Measurements from ENCODE around the gene PINLYP.

The PINLYP gene

DNA sequence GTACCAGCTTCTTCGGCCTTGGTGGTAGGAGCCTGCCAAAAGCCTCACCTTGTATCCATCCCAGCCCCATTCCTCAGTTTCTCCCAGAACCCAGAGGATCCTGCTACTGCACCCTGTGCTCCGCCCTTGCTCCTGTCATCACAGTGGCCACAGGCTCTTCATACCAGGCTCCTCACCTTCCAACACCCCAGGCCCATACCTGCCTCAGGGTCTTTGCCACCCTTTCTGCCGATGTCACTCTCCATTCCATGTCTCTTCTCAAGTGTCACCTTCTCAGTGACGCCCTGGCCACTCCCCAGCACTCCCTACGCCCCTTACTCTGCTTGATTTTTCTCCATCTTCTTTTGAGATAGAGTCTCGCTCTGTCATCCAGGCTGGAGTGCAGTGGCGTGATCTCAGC, 34.3 kb downstream of the PINLYP start:
- Histone ChIP-seq H3K27me3 (replicated peaks; ENCODE audit: control insufficient read depth, insufficient read depth, low read length) (no peaks in the 10 kb centered on the region), H3K4me3 (replicated peaks; ENCODE audit: low read depth, low read length) (no peak overlapping the region), H3K36me3 (ENCODE audit: control insufficient read depth, insufficient read depth, low read length) (peaks cover 6% of the 10 kb centered on the region)
- TF ChIP-seq, protein P1, sequence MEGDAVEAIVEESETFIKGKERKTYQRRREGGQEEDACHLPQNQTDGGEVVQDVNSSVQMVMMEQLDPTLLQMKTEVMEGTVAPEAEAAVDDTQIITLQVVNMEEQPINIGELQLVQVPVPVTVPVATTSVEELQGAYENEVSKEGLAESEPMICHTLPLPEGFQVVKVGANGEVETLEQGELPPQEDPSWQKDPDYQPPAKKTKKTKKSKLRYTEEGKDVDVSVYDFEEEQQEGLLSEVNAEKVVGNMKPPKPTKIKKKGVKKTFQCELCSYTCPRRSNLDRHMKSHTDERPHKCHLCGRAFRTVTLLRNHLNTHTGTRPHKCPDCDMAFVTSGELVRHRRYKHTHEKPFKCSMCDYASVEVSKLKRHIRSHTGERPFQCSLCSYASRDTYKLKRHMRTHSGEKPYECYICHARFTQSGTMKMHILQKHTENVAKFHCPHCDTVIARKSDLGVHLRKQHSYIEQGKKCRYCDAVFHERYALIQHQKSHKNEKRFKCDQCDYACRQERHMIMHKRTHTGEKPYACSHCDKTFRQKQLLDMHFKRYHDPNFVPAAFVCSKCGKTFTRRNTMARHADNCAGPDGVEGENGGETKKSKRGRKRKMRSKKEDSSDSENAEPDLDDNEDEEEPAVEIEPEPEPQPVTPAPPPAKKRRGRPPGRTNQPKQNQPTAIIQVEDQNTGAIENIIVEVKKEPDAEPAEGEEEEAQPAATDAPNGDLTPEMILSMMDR (IDR thresholded peaks at IDR 0.05; ENCODE audit: insufficient read depth, low read length, poor library complexity, severe bottlenecking): no peak
- DNase-seq (ENCODE audit: extremely low read depth, insufficient read length): no peak

- Histone ChIP-seq H3K4me3 (replicated peaks; ENCODE audit: low read depth, low read length) (no peak overlapping the region), H3K36me3 (ENCODE audit: control insufficient read depth, insufficient read depth, low read length) (peaks cover 6% of the 10 kb centered on the region), H3K27me3 (replicated peaks; ENCODE audit: control insufficient read depth, insufficient read depth, low read length) (no peaks in the 10 kb centered on the region)
- TF ChIP-seq, protein P1 (IDR thresholded peaks at IDR 0.05; ENCODE audit: insufficient read depth, low read length, poor library complexity, severe bottlenecking): no peak
- no peak for DNase-seq (ENCODE audit: extremely low read depth, insufficient read length)
Measured at GRCh38 chr19:43610493-43610892, 34.9 kb downstream of the PINLYP start.

GRCh38 chr19:43611788-43612187, 36.2 kb downstream of the PINLYP start, which contains the start of gene SRRM5:
Gene SRRM5 (plus strand): TSS chr19:43612088. CDS start chr19:43612122, 34 bp downstream.
- TF ChIP-seq, protein P1 (IDR thresholded peaks at IDR 0.05; ENCODE audit: insufficient read depth, low read length, poor library complexity, severe bottlenecking): no peak
- Histone ChIP-seq H3K36me3 (ENCODE audit: control insufficient read depth, insufficient read depth, low read length) (peaks cover 6% of the 10 kb centered on the region), H3K27me3 (replicated peaks; ENCODE audit: control insufficient read depth, insufficient read depth, low read length) (no peaks in the 10 kb centered on the region), H3K4me3 (replicated peaks; ENCODE audit: low read depth, low read length) (no peak within 1 kb of the TSS)
- DNase-seq (ENCODE audit: extremely low read depth, insufficient read length): no peak

DNA sequence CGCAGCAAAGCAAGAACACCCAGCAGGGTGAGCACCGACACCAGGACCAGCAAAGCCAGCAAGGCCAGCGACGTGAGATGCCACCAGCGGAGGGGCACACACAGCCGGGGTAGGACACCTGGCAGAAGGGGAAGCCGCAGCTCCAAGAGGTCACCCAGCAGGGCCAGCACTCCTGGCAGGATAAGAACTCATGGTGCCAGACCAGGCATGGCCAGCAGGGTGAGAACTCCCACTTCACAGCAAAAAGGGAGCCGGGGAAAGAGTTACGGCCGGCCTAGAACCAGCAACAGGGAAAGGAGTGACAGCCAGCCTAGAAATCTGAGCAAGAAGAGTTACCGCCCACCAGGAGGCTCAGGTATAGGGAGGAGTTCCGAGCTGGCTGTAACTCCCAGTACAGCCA, 36.8 kb downstream of the PINLYP start:
- H3K27me3 ChIP-seq (replicated peaks; ENCODE audit: control insufficient read depth, insufficient read depth, low read length): no peaks in the 10 kb centered on the region
- H3K36me3 ChIP-seq (ENCODE audit: control insufficient read depth, insufficient read depth, low read length): peaks cover 6% of the 10 kb centered on the region
- TF ChIP-seq, protein P1 (IDR thresholded peaks at IDR 0.05; ENCODE audit: insufficient read depth, low read length, poor library complexity, severe bottlenecking): no peak
- no peak for DNase-seq (ENCODE audit: extremely low read depth, insufficient read length)
- H3K4me3 ChIP-seq (replicated peaks; ENCODE audit: low read depth, low read length): no peak overlapping the region

DNA sequence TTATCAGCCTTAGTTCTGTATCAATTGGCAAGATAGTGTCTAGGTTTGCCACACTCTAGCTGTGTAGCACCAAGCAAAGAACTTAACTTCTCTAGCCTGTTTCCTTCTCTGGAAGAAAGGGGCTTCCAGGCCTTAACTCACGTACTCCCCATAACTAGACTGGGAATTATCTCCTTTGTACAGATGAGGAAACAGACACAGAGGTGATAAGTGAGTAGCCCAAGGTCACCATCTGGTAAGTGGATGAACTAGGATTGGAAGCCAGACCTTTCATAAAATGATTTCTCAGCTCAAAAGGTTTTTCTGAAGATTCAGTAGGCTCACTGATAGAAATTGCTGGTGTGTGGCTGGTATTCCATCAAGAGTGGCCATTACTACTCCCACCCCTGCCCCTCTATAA, 40.7 kb downstream of the PINLYP start:
- no peaks in the 10 kb centered on the region for H3K27me3 ChIP-seq (replicated peaks; ENCODE audit: control insufficient read depth, insufficient read depth, low read length)
- no peak for DNase-seq (ENCODE audit: extremely low read depth, insufficient read length)
- no peak overlapping the region for H3K4me3 ChIP-seq (replicated peaks; ENCODE audit: low read depth, low read length)
- TF ChIP-seq, protein P1 (IDR thresholded peaks at IDR 0.05; ENCODE audit: insufficient read depth, low read length, poor library complexity, severe bottlenecking): no peak
- H3K36me3 ChIP-seq (ENCODE audit: control insufficient read depth, insufficient read depth, low read length): peaks cover 1% of the 10 kb centered on the region; the same call in 1 of the 2 replicates

- TF ChIP-seq, protein P1 (IDR thresholded peaks at IDR 0.05; ENCODE audit: insufficient read depth, low read length, poor library complexity, severe bottlenecking): no peak
- peaks cover 1% of the 10 kb centered on the region; the same call in 1 of the 2 replicates for H3K36me3 ChIP-seq (ENCODE audit: control insufficient read depth, insufficient read depth, low read length)
Measured at GRCh38 chr19:43616954-43617353, 41.4 kb downstream of the PINLYP start.

More at GRCh38 chr19:43616954-43617353, 41.4 kb downstream of the PINLYP start:
- DNase-seq (ENCODE audit: extremely low read depth, insufficient read length): no peak
- no peaks in the 10 kb centered on the region for H3K27me3 ChIP-seq (replicated peaks; ENCODE audit: control insufficient read depth, insufficient read depth, low read length)
- H3K4me3 ChIP-seq (replicated peaks; ENCODE audit: low read depth, low read length): no peak overlapping the region

All from GM06990 (cell line).